HCT116 (cell line): ENCODE data around the gene IL17B. TPM values are rescaled to one million over a fixed set of nuclear protein-coding genes. Genes with fewer than 3 reads are reported as not detected.

Experiments used
- ATAC-seq: fragments of 200-7000 bp; cut with Tn5 transposase; 2 replicates; pipeline ENCODE4 v1.9.1; 2020; ENCODE audit warnings: mild to moderate bottlenecking, moderate library complexity
- BruUV-seq: library from RNA; stranded (reverse); fragments of 400-500 nt; replicated peaks from 2 replicates; lab custom pipeline; 2021; lab: Mats Ljungman, UMichigan
- CTCF ChIA-PET: fragments of 300-600 bp; sonication (Branson Sonifier 250); formaldehyde crosslinking; loops from one replicate; lab custom pipeline; 2021; ENCODE audit warnings: antibody characterized with exemption; lab: Charles Lee
- POLR2A ChIA-PET: fragments of 300-600, 350-600 bp; sonication (Branson Sonifier 250); formaldehyde crosslinking; loops from one replicate; lab custom pipeline; 2021; ENCODE audit warnings: antibody characterized with exemption; lab: Charles Lee
- RAD21 ChIA-PET, 2 experiments: fragments of 300-600 bp; sonication (Branson Sonifier 250); formaldehyde crosslinking; loops; one replicate each; lab custom pipeline; 2023; ENCODE audit warnings: low total read pairs in 2 of 2; ENCODE audit not compliant: uncharacterized antibody in 2 of 2, unreplicated experiment in 2 of 2, low non-redundant PET in 1 of 2; lab: Charles Lee
- DNase-seq: peaks from one replicate; pipeline ENCODE4 v3.0.0-alpha.2; 2010; ENCODE audit warnings: low read depth, low spot score
- H2AFZ ChIP-seq: fragments of 200-600 bp; shearing (Covaris generic), sonication (generic); 2 replicates; pipeline ENCODE4 v1.6.1; 2017; ENCODE audit warnings: low read depth, mixed run types, mixed read lengths, antibody characterized with exemption, low read length; ENCODE audit not compliant: poor library complexity, severe bottlenecking
- H3K27ac ChIP-seq: 2 replicates; pipeline ENCODE4 v1.5.1; 2012; ENCODE audit warnings: low read depth, low read length
- H3K27me3 ChIP-seq: fragments of 200-600 bp; sonication (generic); 2 replicates; pipeline ENCODE4 v1.6.1; 2016; ENCODE audit warnings: mixed run types, low read length, mixed read lengths; ENCODE audit not compliant: insufficient read depth
- H3K36me3 ChIP-seq, 2 experiments: fragments of 200-500 bp in 1 of 2; fragments of 200-600 bp in 1 of 2; sonication (Bioruptor generic) in 1 of 2; sonication (generic) in 1 of 2; 2 replicates each; pipeline versions ENCODE4 v1.5.1 to v1.6.1; 2014 to 2016; ENCODE audit warnings: low read length in 2 of 2, inconsistent platforms in 1 of 2, mixed read lengths in 1 of 2, mixed run types in 1 of 2; ENCODE audit not compliant: insufficient read depth in 2 of 2, control insufficient read depth in 1 of 2
- H3K4me1 ChIP-seq, 2 experiments: fragments of 200-600 bp in 1 of 2; sonication (generic) in 1 of 2; 2 replicates each; pipeline versions ENCODE4 v1.5.1 to v1.6.1; 2012 to 2017; ENCODE audit warnings: low read length in 2 of 2, inconsistent platforms in 1 of 2, mild to moderate bottlenecking in 1 of 2, mixed read lengths in 1 of 2, mixed run types in 1 of 2, moderate library complexity in 1 of 2; ENCODE audit not compliant: insufficient read depth in 2 of 2, control insufficient read depth in 1 of 2
- H3K4me2 ChIP-seq: fragments of 200-600 bp; sonication (generic); 2 replicates; pipeline ENCODE4 v1.6.1; 2017; ENCODE audit warnings: mixed run types, low read length, mixed read lengths
- H3K4me3 ChIP-seq, 2 experiments: fragments of 200-600 bp in 1 of 2; sonication (generic) in 1 of 2; replicated peaks in 1 of 2; 2 replicates each; pipeline ENCODE4 v1.5.1; 2011 to 2016; ENCODE audit warnings: low read length in 2 of 2, control low read depth in 1 of 2, low read depth in 1 of 2, mild to moderate bottlenecking in 1 of 2, mixed read lengths in 1 of 2, mixed run types in 1 of 2
- H3K79me2 ChIP-seq: fragments of 200-600 bp; sonication (generic); 2 replicates; pipeline ENCODE4 v1.6.1; 2017; ENCODE audit warnings: mild to moderate bottlenecking, mixed run types, low read length, moderate library complexity, mixed read lengths; ENCODE audit not compliant: insufficient read depth
- H3K9ac ChIP-seq: fragments of 200-600 bp; sonication (generic); 2 replicates; pipeline ENCODE4 v1.6.1; 2016; ENCODE audit warnings: low read length, mixed read lengths
- H3K9me2 ChIP-seq: fragments of 200-600 bp; sonication (generic), shearing (Covaris generic); 2 replicates; pipeline ENCODE4 v1.6.1; 2017; ENCODE audit warnings: mixed run types, mild to moderate bottlenecking, moderate library complexity; ENCODE audit not compliant: insufficient read depth
- H3K9me3 ChIP-seq, 2 experiments: fragments of 200-500 bp in 1 of 2; fragments of 200-600 bp in 1 of 2; sonication (Bioruptor generic) in 1 of 2; sonication (generic) in 1 of 2; 2 replicates each; pipeline ENCODE4 v1.6.1; 2014 to 2017; ENCODE audit warnings: low read length in 2 of 2, mixed read lengths in 2 of 2, inconsistent platforms in 1 of 2, low read depth in 1 of 2, mild to moderate bottlenecking in 1 of 2, mixed run types in 1 of 2, moderate library complexity in 1 of 2; ENCODE audit not compliant: control insufficient read depth in 1 of 2, insufficient read depth in 1 of 2
- H4K20me1 ChIP-seq: fragments of 200-600 bp; sonication (generic), shearing (Covaris generic); 2 replicates; pipeline ENCODE4 v1.6.1; 2017; ENCODE audit warnings: mixed run types, mild to moderate bottlenecking, moderate library complexity; ENCODE audit not compliant: insufficient read depth
- CBX3 ChIP-seq: IDR thresholded peaks from 2 replicates; pipeline ENCODE4 v1.6.1; 2012; ENCODE audit warnings: low read depth
- EGR1 ChIP-seq: IDR thresholded peaks from 2 replicates; pipeline ENCODE4 v1.6.1; 2012; ENCODE audit warnings: low read depth
- ELF1 ChIP-seq: IDR thresholded peaks from 2 replicates; pipeline ENCODE4 v1.6.1; 2012; ENCODE audit warnings: low read depth, borderline replicate concordance
- EZH2phosphoT487 ChIP-seq: fragments of 200-600 bp; IDR thresholded peaks from 2 replicates; pipeline ENCODE4 v1.6.1; 2018; ENCODE audit warnings: antibody characterized with exemption, borderline replicate concordance
- MAX ChIP-seq: IDR thresholded peaks from 2 replicates; pipeline ENCODE4 v1.6.1; 2012
- POLR2A ChIP-seq: IDR thresholded peaks from 2 replicates; pipeline ENCODE4 v1.7.0; 2011; ENCODE audit warnings: borderline replicate concordance; ENCODE audit not compliant: insufficient read depth, insufficient read length; ENCODE audit errors: extremely low read depth
- SIN3A ChIP-seq: IDR thresholded peaks from 2 replicates; pipeline ENCODE4 v1.6.1; 2012; ENCODE audit warnings: low read depth
- SP1 ChIP-seq: IDR thresholded peaks from 2 replicates; pipeline ENCODE4 v1.6.1; 2012; ENCODE audit warnings: low read depth
- SRF ChIP-seq: IDR thresholded peaks from 2 replicates; pipeline ENCODE4 v1.6.1; 2012; ENCODE audit warnings: low read depth
- YY1 ChIP-seq: IDR thresholded peaks from 2 replicates; pipeline ENCODE4 v1.6.1; 2011; ENCODE audit warnings: low read length, low read depth, moderate library complexity, mild to moderate bottlenecking; ENCODE audit not compliant: insufficient replicate concordance; ENCODE audit errors: extremely low read depth
- ZBTB33 ChIP-seq: IDR thresholded peaks from 2 replicates; pipeline ENCODE4 v1.6.1; 2011; ENCODE audit warnings: mild to moderate bottlenecking, low read length, moderate library complexity; ENCODE audit not compliant: insufficient replicate concordance; ENCODE audit errors: extremely low read depth
- intact Hi-C: fragments of 100-400 bp; cut with micrococcal nuclease; formaldehyde crosslinking; loops from 2 replicates; pipeline ENCODE4 v1.10.0; 2022
- total RNA-seq: library from RNA; stranded (reverse); gene quantifications from one replicate; pipeline ENCODE4 v1.2.1, GENCODE V29; 2021; ENCODE audit not compliant: unreplicated experiment

The IL17B gene
- total RNA-seq, 1 experiment from 2014 or later, result 0.81 TPM

- ChIA-PET CTCF (no interaction called here), POLR2A (no interaction called here), RAD21 (no interaction called here)
- no peak for TF ChIP-seq ELF1
- no peak for TF ChIP-seq EZH2phosphoT487
- TF ChIP-seq ZBTB33, result no peak
- no peak for TF ChIP-seq CBX3
- no peak for TF ChIP-seq SIN3A
- TF ChIP-seq POLR2A, result no peak
- TF ChIP-seq SRF, result no peak
- no peak for TF ChIP-seq SP1
- no peak for TF ChIP-seq MAX
- no peak for TF ChIP-seq EGR1
- no peak for TF ChIP-seq YY1
- ATAC-seq (no peak), DNase-seq (no peak)
- Histone ChIP-seq H3K27me3 (no peaks in the 10 kb centered on the region), H3K4me3 (no peak overlapping the region), H3K27ac (no peak overlapping the region), H2AFZ (no peak overlapping the region), H3K9ac (no peak overlapping the region), H3K9me2 (no peaks in the 10 kb centered on the region), H4K20me1 (no peaks in the 10 kb centered on the region), H3K4me1 (peaks cover 0 to 11% of the 10 kb centered on the region in 2 experiments; a peak in 2 of 4 replicates), H3K4me2 (no peak overlapping the region), H3K79me2 (no peaks in the 10 kb centered on the region), H3K9me3 (no peaks in the 10 kb centered on the region), H3K36me3 (no peaks in the 10 kb centered on the region)
- intact Hi-C loops, result no loop called here
- no TSS peak for BruUV-seq
Observed at GRCh38 chr5:149418910-149419531, 39.9 kb upstream of the IL17B start.
